Measurements from ENCODE around the gene GIMAP7.

- TF ChIP-seq CTCF (IDR thresholded peaks at IDR 0.05; ENCODE audit: low read length): no peak
- TF ChIP-seq EZH2 (optimal IDR thresholded peaks at IDR 0.05; ENCODE audit: low read depth, low read length): no peak
These were observed 49.7 kb upstream of the GIMAP7 start for GRCh38 chr7:150464962-150465361.
